Kidney epithelial cell (primary cell): ENCODE data around the gene ZDHHC5. TPM values are rescaled to one million over a fixed set of nuclear protein-coding genes. Genes with fewer than 3 reads are reported as not detected.

ENCODE experiments used
- DNase-seq: peaks from one replicate; pipeline ENCODE4 v3.0.0-alpha.2; 2010; ENCODE audit warnings: low read depth
- H3K27me3 ChIP-seq: 2 replicates; pipeline ENCODE4 v1.6.0; 2011; ENCODE audit warnings: low read length; ENCODE audit not compliant: control insufficient read depth, insufficient read depth
- H3K36me3 ChIP-seq: 2 replicates; pipeline ENCODE4 v1.5.1; 2011; ENCODE audit warnings: low read length; ENCODE audit not compliant: control insufficient read depth, insufficient read depth
- H3K4me3 ChIP-seq: 2 replicates; pipeline ENCODE4 v1.5.1; 2011; ENCODE audit warnings: low read depth, mild to moderate bottlenecking, control low read depth, low read length
- total RNA-seq: library from RNA; depleted of rRNA; stranded (reverse); fragments of >200 nt; gene quantifications from 2 replicates; pipeline ENCODE4 v1.2.3, GENCODE V29; 2015
- TF ChIP-seq, protein P1 (sequence below): IDR thresholded peaks from 2 replicates; pipeline ENCODE4 v1.5.1; 2011; ENCODE audit warnings: mild to moderate bottlenecking, moderate library complexity, low read length, control low read depth, inconsistent platforms; ENCODE audit not compliant: insufficient read depth, poor library complexity, severe bottlenecking

The ZDHHC5 gene
- total RNA-seq, 1 donor from 2014 or later = 62.4 TPM

GRCh38 chr11:57727185-57727584, 59.3 kb downstream of the ZDHHC5 start:
- Histone ChIP-seq H3K4me3 (no peak overlapping the region), H3K27me3 (no peaks in the 10 kb centered on the region), H3K36me3 (no peaks in the 10 kb centered on the region)
- no peak for DNase-seq
- TF ChIP-seq, protein P1, sequence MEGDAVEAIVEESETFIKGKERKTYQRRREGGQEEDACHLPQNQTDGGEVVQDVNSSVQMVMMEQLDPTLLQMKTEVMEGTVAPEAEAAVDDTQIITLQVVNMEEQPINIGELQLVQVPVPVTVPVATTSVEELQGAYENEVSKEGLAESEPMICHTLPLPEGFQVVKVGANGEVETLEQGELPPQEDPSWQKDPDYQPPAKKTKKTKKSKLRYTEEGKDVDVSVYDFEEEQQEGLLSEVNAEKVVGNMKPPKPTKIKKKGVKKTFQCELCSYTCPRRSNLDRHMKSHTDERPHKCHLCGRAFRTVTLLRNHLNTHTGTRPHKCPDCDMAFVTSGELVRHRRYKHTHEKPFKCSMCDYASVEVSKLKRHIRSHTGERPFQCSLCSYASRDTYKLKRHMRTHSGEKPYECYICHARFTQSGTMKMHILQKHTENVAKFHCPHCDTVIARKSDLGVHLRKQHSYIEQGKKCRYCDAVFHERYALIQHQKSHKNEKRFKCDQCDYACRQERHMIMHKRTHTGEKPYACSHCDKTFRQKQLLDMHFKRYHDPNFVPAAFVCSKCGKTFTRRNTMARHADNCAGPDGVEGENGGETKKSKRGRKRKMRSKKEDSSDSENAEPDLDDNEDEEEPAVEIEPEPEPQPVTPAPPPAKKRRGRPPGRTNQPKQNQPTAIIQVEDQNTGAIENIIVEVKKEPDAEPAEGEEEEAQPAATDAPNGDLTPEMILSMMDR = no peak

DNA sequence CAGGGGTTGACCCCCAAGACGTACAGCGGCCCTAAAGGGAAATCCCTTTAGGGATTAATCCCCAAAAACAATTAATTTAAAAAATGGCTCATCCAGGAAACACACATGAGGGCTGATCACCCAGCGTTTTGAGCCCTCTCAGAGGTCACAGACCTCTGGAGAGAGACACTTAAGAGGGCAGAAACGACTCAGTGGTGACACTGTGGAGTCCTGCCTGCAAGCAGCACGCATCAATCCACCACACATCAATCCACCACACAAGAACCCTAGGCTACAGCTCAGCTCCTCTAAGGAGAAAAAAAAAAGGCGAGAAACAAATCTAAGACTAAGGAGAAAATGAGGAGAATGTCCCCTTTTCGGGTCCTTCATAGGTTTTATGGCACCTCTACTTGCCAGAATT, 60.9 kb downstream of the ZDHHC5 start:
- H3K4me3 ChIP-seq = no peak overlapping the region

GRCh38 chr11:57729479-57729878, 61.6 kb downstream of the ZDHHC5 start:
- DNase-seq = no peak
- H3K36me3 ChIP-seq = no peaks in the 10 kb centered on the region
- TF ChIP-seq, protein P1 = no peak
- no peaks in the 10 kb centered on the region for H3K27me3 ChIP-seq
- H3K4me3 ChIP-seq = no peak overlapping the region

More for the DNA sequence above, 60.9 kb downstream of the ZDHHC5 start:
- TF ChIP-seq, protein P1 = no peak
- no peak for DNase-seq
- Histone ChIP-seq H3K27me3 (no peaks in the 10 kb centered on the region), H3K36me3 (no peaks in the 10 kb centered on the region)

DNA sequence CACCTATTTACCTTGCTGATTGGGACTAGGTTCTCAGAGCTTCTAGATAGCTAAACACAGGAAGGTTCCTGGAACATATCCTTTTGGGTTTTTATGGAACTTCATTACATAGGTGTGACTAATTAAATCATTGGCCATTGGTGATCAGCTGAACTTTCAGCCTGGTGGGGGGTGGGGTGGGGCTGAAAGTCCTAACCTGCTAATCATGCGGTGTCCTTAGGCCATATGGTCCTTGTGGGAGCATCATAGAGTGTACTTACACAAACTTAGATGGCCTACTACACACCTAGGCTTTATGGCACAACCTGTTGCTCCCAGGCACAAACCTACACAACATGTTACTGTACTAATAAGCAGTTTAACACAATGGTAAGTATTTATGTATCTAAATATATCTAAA, 64.7 kb downstream of the ZDHHC5 start:
- H3K36me3 ChIP-seq = no peaks in the 10 kb centered on the region
- DNase-seq = no peak
- no peak overlapping the region for H3K4me3 ChIP-seq
- H3K27me3 ChIP-seq = no peaks in the 10 kb centered on the region
- TF ChIP-seq, protein P1 = no peak

DNA sequence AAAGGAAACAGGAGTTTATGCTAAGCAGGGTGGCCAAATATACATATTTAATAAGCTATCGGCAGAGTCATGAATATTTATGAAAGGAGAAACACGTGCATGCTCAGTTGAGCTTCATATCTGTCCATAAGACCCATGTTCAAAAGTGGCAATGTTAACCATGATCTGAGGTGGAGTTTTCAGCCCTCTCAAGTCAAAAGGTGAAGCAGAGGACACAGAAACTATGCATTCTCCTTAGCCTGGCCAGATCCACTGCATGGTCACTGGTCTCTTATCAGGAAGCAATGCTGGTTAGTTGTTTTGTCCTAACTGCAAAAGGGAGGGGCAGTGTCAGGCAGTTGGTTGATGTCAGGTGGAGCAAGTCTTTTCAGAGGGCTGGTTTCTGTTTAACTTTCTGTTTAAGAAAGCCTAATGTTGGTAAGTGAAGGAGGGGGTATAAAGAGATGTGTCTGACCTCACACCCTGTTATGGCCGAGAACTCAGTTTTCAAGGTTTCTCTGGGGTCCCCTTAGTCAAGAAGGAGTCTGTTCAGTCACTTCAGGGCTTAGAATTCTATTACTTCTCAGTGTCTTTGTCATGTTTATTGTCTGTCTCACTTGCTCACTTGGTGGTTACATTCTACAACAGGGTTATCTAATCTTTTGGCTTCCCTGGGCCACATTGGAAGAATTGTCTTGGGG, 67.8 kb downstream of the ZDHHC5 start:
- no peak overlapping the region for H3K4me3 ChIP-seq
- H3K27me3 ChIP-seq = no peaks in the 10 kb centered on the region
- DNase-seq = no peak
- no peaks in the 10 kb centered on the region for H3K36me3 ChIP-seq
- TF ChIP-seq, protein P1 = no peak
